ENCODE measurements around the gene MPP3.

- TF ChIP-seq CTCF (conservative IDR thresholded peaks at IDR 0.05; ENCODE audit: low read depth, low read length), result no peak
- no peak for TF ChIP-seq EZH2 (IDR thresholded peaks at IDR 0.05; ENCODE audit: low read length, unreplicated experiment)
- TF ChIP-seq EZH2phosphoT487 (IDR thresholded peaks at IDR 0.05; ENCODE audit: borderline replicate concordance, low read length), result no peak
Observed at GRCh38 chr17:43772877-43773648, 59.9 kb downstream of the MPP3 start.
